Pulmonary artery endothelial cell (primary cell): ENCODE measurements around the gene ASCC1. TPM values are rescaled to one million over a fixed set of nuclear protein-coding genes. Genes with fewer than 3 reads are reported as not detected.
A peak's percentile ranks its signal among the peaks of the same experiment; 100 is the strongest.
"Not testable (repeated sequence)": the region's sequence is repeated elsewhere in the genome, so short reads cannot be mapped to it uniquely, and the experiment has no call there.

Experiments used
- DNase-seq: peaks from one replicate; pipeline ENCODE4 v3.0.0-alpha.2; 2011; ENCODE audit warnings: low read depth, low spot score
- total RNA-seq: library from RNA; depleted of rRNA; stranded (reverse); fragments of >200 nt; gene quantifications from 2 replicates; pipeline ENCODE4 v1.2.3, GENCODE V29; 2014

ASCC1 gene
- total RNA-seq, 1 donor from 2014 or later: 26.0 TPM

DNA sequence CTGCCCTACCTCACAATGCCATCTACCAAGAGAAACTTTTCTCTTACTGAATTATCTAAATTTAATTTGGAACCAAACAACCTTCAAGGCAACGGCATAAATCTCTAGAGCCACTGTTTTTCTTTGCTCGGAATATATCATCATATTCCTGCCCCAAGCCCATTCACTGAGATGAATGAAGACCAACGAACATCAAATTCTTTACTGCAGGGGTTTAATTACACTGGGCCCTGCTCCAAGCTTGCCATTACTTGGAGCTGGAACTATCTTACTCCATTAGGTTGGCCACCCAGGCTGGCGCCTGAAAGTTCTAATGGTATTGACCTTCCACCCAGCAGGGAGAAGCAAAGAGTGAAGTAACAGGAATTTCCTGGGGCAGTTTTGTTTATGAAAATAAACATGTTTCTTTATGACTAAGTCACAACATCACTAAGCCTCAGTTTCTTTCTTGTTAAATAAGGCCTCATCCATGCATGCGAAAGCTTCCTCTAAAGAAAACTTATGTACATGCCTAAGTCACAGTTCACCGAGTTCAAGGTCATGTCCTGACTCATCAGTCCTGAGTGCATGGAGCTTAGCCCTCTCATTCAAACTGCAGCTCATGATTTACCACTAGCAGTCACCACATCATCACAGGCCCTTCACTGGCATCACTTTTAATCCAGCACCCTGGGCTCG is 42.3 kb downstream of the ASCC1 start:
- no peak for DNase-seq

DNA sequence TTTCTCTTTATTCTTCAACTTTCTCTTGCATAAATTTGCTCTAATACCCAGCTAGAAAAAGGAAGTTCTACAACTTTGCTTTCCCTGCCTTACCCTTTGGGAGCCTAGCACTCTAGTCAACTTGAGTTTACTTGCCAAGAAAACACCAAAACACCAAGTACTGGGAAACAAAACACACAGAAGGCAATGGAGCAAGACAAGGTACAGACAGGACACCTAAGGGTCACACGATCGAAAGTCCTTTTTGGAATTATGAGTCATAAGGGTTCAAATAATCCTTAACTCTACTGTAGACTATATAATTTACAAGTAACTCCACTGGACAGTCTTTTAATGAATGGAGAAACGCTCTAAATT is 42.8 kb downstream of the ASCC1 start:
- no peak for DNase-seq

- DNase-seq: peak; percentile 82
Observed at GRCh38 chr10:72171175-72171630, 44.9 kb downstream of the ASCC1 start.

- no peak for DNase-seq
Observed at GRCh38 chr10:72170733-72171132, 45.3 kb downstream of the ASCC1 start.

- DNase-seq: no peak
Observed at GRCh38 chr10:72170263-72170662, 45.8 kb downstream of the ASCC1 start.

DNA sequence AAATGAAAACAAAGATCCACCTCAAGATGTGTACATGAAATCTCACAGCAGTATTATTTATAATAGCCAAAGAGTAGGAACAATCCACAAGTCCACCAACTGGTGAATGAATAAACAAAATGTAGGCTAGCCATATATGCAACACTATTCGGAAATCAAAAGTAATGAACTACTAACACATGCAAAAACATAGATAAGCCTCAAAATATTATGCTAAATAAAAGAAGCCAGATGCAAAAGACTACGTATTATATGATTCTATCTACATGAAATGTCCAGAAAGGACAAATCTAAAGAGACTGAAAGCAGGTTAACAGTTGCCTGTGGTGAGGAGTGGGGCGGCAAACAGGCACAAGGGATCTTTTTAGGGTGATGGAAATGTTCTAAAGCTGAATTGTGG is 49.0 kb downstream of the ASCC1 start:
- DNase-seq: no peak

DNA sequence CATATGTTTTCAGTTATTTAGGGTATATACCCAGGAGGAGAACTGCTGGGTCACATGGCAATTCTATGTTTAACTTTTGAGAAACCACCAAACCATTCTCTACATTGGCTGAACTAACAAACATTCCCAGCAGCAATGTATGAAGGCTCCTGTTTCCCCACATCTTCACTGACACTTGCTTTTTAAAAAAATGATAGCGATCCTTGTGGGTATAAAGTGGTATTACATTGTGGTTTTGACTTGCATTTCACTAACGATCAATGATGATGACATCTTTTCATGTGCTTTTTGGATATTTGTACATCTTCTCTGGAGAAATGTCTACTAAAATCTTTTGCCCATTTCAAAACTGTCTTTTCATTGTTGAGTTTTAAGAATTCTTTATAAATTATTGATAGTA is 51.5 kb downstream of the ASCC1 start:
- DNase-seq: no peak

DNA sequence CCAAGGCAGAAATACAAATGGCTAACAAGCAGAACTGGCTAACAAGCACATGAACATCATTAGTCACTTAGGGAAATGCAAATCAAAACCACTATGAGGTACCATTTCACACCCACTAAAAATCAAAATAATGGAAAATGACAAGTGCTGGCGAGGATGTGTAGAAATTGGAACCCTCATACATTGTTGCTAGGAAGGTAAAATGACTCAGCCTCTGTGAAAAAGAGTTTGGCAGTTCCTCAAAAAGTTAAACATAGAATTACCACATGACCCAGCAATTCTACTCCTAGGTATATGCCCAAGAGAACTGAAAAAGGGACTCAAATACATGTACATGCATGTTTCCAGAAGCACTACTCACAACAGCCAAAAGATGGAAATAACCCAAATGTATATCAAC is 53.1 kb downstream of the ASCC1 start:
- DNase-seq: no peak

GRCh38 chr10:72158176-72158575 is 57.9 kb downstream of the ASCC1 start:
- no peak for DNase-seq

DNA sequence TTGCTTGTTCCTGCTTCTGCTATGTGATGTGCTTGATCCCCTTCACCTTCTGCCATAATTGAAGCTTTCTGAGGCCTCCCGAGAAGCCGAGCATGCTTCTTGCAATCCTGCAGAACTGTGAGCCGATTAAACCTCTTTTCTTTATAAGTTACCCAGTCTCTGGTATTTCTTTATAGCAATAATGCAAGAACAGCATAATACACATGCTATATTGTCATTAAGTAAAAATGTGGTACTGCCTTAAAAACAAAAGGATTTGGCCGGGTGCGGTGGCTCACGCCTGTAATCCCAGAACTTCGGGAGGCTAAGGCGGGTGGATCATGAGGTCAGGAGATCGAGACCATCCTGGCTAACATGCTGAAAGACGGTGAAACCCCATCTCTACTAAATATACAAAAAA is 59.9 kb downstream of the ASCC1 start:
- DNase-seq: no peak

GRCh38 chr10:72152286-72152685 is 63.8 kb downstream of the ASCC1 start:
- no peak for DNase-seq

GRCh38 chr10:72150746-72151478 is 65.2 kb downstream of the ASCC1 start:
- DNase-seq: not testable (repeated sequence)

GRCh38 chr10:72147324-72147584 is 68.8 kb downstream of the ASCC1 start:
- DNase-seq: not testable (repeated sequence)

DNA sequence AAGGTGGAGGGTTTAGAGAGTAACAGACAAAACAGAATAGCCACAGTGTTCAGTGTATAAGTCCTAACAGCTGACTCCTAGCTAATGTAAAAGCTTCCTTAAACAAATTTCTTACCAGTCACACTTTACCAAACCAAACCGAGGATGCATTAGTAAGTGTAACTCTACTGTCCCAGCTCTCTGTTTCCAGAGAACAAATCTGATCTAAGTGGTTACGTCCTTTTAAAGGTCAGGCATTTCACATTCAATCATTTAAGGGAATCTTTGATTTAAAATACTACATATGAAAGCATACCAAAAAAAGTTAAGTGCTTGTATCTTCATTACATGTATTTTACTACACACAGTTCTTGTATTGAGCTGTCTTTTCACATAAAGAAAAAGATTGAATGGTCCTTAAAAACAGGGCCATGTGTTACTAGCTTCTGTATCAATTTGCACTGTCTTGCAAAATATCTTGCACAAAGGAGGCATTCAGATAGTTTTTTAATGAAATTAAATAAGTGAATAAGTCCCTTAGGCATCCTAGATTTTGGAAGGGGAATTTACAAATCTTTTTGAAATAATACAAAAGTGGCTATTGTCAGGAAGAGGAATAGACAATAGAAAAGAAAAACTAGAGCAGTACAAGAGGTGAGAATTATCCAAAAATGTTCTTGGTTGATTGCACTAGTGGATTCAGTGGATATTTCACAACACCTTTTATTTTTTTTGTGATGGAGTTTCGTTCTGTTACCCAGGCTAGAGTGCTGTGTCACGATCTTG is 69.3 kb downstream of the ASCC1 start:
- no peak for DNase-seq

DNA sequence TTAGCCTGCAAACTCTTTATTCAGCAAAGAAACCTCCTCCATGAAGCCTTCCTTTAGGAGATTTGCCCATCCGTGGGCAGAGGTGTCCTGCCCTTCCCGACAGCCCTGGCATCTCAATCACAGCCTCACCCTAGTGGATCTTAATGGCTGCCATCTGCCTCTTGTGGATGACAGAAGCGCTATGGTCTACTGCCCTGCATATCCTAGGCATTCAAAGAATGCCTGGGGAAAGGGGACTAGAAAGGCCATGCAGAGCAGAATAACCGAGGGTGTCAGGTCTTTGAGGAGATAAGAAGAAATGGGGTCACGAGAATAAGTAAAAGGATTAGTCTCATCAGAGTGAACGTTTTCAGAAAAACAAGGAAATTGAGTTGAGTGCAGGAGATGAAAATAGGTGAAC is 70.0 kb downstream of the ASCC1 start:
- no peak for DNase-seq

DNA sequence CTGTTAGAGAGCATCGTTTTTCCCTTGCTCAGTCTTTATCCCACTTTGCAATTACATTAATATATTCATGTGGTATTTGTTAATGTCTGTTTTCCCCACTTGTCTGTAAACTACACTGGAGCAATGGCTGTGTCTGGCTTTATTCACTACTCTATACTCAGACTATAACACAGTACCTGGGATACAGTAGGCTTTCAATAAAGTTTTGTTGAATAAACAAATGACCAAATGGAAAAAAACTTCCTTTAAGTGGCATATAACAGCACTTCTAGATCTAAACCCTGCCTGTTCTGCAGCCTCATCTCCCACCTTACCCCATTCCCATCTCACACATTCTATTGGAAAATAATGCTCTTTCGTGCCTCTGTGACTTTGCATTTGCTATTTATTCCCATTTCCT is 70.4 kb downstream of the ASCC1 start:
- DNase-seq: no peak

DNA sequence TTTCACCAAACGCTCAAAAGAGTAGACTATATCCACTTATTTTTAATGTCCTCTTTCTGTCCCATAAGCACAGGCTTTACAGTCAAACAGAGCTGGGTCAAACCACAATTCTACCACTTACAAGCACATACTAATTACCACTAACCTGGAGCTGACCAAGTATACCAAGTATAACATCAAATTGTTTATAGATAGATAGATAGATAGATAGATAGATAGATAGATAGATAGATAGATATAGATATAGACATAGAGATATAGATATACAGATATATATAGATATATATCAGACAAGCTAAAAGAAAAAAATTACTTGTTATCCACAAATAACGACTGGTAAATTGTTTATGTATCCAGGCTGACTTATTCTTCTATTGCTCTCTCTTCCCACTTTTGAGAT is 75.2 kb downstream of the ASCC1 start:
- no peak for DNase-seq

DNA sequence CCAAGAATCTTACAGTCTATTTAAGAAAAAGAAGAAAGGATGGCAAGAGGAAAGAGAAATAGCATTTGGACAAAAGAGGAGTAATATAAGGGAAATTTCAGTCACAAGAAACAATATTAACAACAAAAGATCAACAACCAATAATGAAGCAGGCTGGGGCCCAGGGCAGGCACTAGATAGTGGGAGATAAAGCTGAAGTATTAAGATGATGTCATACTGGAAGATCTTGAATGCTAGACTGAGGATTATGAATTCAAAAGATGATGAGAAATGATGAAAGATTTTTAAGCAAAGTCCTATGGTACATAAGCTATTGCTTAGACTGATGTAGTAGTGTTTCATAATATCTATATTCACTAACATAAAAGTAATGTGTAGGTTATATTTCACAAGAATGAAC is 75.9 kb downstream of the ASCC1 start:
- DNase-seq: no peak

DNA sequence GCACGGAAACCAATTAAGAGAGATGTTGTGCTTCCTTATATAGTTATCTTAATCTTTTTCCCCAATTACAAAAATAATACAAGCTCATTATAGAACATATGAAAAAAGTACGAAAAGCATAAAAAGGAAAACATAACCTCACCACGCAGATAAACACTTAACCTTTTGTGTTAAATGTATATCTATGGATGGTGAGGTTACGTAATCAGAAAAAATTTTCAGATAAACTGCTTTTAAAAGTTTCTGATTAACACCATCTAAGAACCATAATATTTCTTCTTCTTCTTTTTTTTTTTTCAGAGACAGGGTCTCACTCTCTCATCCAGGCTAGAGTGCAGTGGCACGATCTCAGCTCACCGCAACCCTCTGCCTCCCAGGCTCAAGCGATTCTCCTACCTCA is 78.5 kb downstream of the ASCC1 start:
- DNase-seq: no peak

GRCh38 chr10:72136225-72136624 is 79.9 kb downstream of the ASCC1 start:
- not testable (repeated sequence) for DNase-seq

- DNase-seq: no peak
Observed at GRCh38 chr10:72134785-72135767, 81.0 kb downstream of the ASCC1 start.

DNA sequence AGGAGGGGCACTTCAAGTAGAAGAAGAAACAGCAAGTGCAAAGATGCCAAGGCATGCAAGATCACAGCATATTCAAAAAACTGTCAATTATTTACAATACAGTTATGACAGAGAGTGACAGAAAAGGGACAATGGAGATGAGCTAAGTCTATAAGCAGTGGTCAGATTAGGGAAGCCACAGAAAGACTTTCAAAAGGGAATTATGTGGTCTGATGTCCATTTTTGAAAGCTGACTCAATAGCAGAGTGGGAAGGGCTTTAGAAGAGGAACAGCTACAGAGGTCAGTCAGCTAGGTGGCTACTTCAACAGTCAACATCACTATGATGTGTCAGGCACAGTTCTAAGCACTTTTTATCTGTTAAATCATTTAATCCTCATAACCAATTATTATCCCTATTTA is 82.6 kb downstream of the ASCC1 start:
- DNase-seq: no peak
